Peyer's patch (tissue), 4 donors: ENCODE results near the gene PTCH1. TPM values are rescaled to one million over a fixed set of nuclear protein-coding genes. Genes with fewer than 3 reads are reported as not detected.

Experiments used
- DNase-seq, 3 donors: peaks; one replicate each; pipeline ENCODE4 v3.0.0-alpha.2; 2017 to 2019
- H3K27ac ChIP-seq, 4 donors: fragments of 200-600 bp; sonication (generic); one replicate each; pipeline ENCODE4 v1.5.1; 2016 to 2019
- H3K27me3 ChIP-seq, 2 donors: fragments of 200-600 bp; sonication (generic); one replicate each; pipeline ENCODE4 v1.5.1; 2019
- H3K36me3 ChIP-seq, 3 donors: fragments of 200-600 bp; sonication (generic); one replicate each; pipeline ENCODE4 v1.5.1; 2016 to 2019
- H3K4me1 ChIP-seq, 4 donors: fragments of 200-600 bp; sonication (generic); one replicate each; pipeline ENCODE4 v1.5.1; 2016 to 2019
- H3K4me3 ChIP-seq, 4 donors: fragments of 200-600 bp; sonication (generic); 1 replicate in 3 of 4; 2 replicates in 1 of 4; pipeline ENCODE4 v1.5.1; 2016 to 2019; ENCODE audit warnings: mild to moderate bottlenecking in 1 of 4
- H3K9me3 ChIP-seq, 4 donors: fragments of 200-600 bp; sonication (generic); one replicate each; pipeline ENCODE4 v1.5.1; 2016 to 2019; ENCODE audit warnings: mild to moderate bottlenecking in 1 of 4
- POLR2A ChIP-seq, 2 donors: fragments of 450-650 bp; IDR thresholded peaks; one replicate each; pipeline ENCODE4 v1.5.1; 2017; ENCODE audit warnings: antibody characterized with exemption in 2 of 2, mild to moderate bottlenecking in 2 of 2, moderate library complexity in 2 of 2
- total RNA-seq, 4 donors: library from RNA; depleted of rRNA; stranded (reverse); fragments of >200 nt; gene quantifications; one replicate each; pipeline ENCODE4 v1.1.0, GENCODE V29; 2016
- TF ChIP-seq, protein P1 (sequence below), 6 experiments: fragments of 450-650 bp in 4 of 6; fragments of 200-600 bp in 2 of 6; sonication (generic) in 1 of 6; IDR thresholded peaks; one replicate each; pipeline ENCODE4 v1.5.1; 2017 to 2019; ENCODE audit warnings: antibody characterized with exemption in 6 of 6, mild to moderate bottlenecking in 3 of 6, moderate library complexity in 1 of 6

PTCH1 gene
- total RNA-seq, 4 donors from 2014 or later = 16.5 to 71.0 (median 24.0) TPM

- TF ChIP-seq POLR2A (IDR thresholded peaks at IDR 0.05) = no peak
- TF ChIP-seq, protein P1, sequence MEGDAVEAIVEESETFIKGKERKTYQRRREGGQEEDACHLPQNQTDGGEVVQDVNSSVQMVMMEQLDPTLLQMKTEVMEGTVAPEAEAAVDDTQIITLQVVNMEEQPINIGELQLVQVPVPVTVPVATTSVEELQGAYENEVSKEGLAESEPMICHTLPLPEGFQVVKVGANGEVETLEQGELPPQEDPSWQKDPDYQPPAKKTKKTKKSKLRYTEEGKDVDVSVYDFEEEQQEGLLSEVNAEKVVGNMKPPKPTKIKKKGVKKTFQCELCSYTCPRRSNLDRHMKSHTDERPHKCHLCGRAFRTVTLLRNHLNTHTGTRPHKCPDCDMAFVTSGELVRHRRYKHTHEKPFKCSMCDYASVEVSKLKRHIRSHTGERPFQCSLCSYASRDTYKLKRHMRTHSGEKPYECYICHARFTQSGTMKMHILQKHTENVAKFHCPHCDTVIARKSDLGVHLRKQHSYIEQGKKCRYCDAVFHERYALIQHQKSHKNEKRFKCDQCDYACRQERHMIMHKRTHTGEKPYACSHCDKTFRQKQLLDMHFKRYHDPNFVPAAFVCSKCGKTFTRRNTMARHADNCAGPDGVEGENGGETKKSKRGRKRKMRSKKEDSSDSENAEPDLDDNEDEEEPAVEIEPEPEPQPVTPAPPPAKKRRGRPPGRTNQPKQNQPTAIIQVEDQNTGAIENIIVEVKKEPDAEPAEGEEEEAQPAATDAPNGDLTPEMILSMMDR (IDR thresholded peaks at IDR 0.05) = no peak
- DNase-seq = no peak
- Histone ChIP-seq H3K36me3 (no peaks in the 10 kb centered on the region), H3K27me3 (no peaks in the 10 kb centered on the region), H3K9me3 (no peaks in the 10 kb centered on the region), H3K4me3 (no peak overlapping the region), H3K4me1 (no peaks in the 10 kb centered on the region), H3K27ac (no peak overlapping the region)
Measured at GRCh38 chr9:95438561-95439357, 78.0 kb downstream of the PTCH1 start.

DNA sequence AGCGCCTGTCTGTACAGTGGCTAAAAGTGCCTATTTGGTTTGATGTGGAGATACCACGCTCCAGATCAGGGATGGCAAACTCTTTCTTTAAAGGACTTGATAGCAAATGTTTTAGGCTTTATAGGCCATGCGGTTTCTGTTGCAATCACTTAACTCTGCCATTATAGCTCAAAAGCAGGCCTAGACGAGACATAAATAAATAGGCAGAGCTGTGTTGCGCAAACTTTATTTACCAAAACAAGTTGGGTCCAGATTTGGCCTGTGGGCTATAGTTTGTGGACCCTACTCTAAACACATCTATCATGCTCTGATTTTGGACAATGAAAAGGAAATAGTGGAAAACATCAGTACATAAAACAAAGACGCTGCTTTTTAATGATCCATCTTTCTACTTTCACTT, 79.2 kb downstream of the PTCH1 start:
- Histone ChIP-seq H3K4me3 (no peak overlapping the region), H3K4me1 (no peaks in the 10 kb centered on the region), H3K27ac (no peak overlapping the region), H3K9me3 (no peaks in the 10 kb centered on the region), H3K27me3 (no peaks in the 10 kb centered on the region), H3K36me3 (no peaks in the 10 kb centered on the region)
- TF ChIP-seq POLR2A (IDR thresholded peaks at IDR 0.05) = no peak
- TF ChIP-seq, protein P1 (IDR thresholded peaks at IDR 0.05) = no peak
- DNase-seq = no peak

DNA sequence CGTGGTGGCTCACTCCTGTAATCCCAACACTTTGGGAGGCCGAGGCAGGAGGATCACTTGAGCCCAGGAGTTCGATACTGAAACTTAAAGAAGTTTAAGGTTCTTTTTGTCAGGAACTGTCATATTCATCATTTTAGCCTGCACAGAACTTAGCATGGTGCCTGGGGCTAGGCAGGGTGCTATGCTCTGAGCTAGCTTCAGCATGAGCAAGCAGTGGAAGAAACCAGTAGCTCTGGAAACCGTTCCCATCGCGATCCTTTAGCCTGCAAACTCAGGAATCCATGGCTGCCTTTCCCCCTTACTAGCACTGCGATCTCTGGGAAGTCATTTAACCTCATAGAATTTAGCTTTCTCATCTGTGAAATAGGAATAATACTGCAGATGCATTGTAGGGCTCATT, 80.4 kb downstream of the PTCH1 start:
- TF ChIP-seq, protein P1 (IDR thresholded peaks at IDR 0.05) = no peak
- no peak for TF ChIP-seq POLR2A (IDR thresholded peaks at IDR 0.05)
- no peaks in the 10 kb centered on the region for H3K27me3 ChIP-seq

DNA sequence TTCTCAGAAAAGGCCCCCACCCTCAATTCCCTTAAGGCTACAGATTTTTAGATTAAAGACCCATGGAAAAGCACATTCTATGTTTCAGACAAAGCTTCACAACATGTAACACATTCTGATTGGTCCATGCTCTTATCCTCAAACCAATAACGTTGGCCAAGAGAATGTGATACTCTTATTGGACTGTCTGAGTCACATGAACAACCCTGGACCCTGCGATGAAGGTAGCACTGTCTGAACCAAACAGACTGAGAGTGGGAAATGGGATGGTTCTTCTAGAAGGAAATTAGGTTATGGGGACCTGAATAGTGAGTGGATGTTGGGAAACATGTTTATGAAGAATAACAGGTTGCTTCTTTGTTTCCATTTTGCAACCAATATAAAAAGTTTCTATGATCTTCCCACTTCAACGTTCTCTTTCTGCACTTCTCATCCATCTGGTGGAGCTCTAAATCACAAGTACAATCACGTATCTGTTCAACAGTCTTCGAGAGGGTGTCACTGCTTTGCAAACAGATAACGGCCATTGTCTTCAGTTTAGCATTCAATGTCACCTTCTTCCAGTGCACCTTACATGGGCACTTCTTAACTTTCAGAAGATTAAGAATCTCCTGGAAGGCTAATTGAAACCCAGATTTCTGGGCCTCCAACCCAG, 81.6 kb downstream of the PTCH1 start:
- Histone ChIP-seq H3K4me1 (no peaks in the 10 kb centered on the region), H3K27me3 (no peaks in the 10 kb centered on the region), H3K4me3 (no peak overlapping the region), H3K36me3 (no peaks in the 10 kb centered on the region), H3K27ac (no peak overlapping the region), H3K9me3 (no peaks in the 10 kb centered on the region)
- TF ChIP-seq POLR2A (IDR thresholded peaks at IDR 0.05) = no peak
- TF ChIP-seq, protein P1 (IDR thresholded peaks at IDR 0.05) = no peak
- no peak for DNase-seq

More for the DNA sequence above, 80.4 kb downstream of the PTCH1 start:
- H3K9me3 ChIP-seq = no peaks in the 10 kb centered on the region
- no peaks in the 10 kb centered on the region for H3K36me3 ChIP-seq
- no peak overlapping the region for H3K27ac ChIP-seq
- no peak for DNase-seq
- no peak overlapping the region for H3K4me3 ChIP-seq
- no peaks in the 10 kb centered on the region for H3K4me1 ChIP-seq

GRCh38 chr9:95434116-95435073, 82.4 kb downstream of the PTCH1 start:
- Histone ChIP-seq H3K27me3 (no peaks in the 10 kb centered on the region), H3K27ac (no peak overlapping the region), H3K9me3 (no peaks in the 10 kb centered on the region), H3K4me3 (no peak overlapping the region), H3K36me3 (no peaks in the 10 kb centered on the region), H3K4me1 (no peaks in the 10 kb centered on the region)
- DNase-seq = no peak
- no peak for TF ChIP-seq POLR2A (IDR thresholded peaks at IDR 0.05)
- TF ChIP-seq, protein P1 (IDR thresholded peaks at IDR 0.05) = no peak
